Stimulated activated CD8-positive, alpha-beta memory T cell treated with anti-CD3 and anti-CD28 coated beads, Interleukin-7, amount 100 ng/mL, for 24 hours (primary cell): ENCODE results near the gene PLCXD1.
"Not testable (repeated sequence)": the region's sequence is repeated elsewhere in the genome, so short reads cannot be mapped to it uniquely, and the experiment has no call there.

ENCODE experiments used
- DNase-seq: peaks from one replicate; pipeline ENCODE4 v3.0.0-alpha.2; 2020; ENCODE audit warnings: low read depth

The PLCXD1 gene

GRCh38 chrX:281166-281999 lies at the start of gene PLCXD1:
Gene PLCXD1, plus strand, starts transcription at chrX:281381. Its CDS starts 2,807 bp downstream, at chrX:284188.
- no peak for DNase-seq

- DNase-seq: not testable (repeated sequence)
Observed at GRCh38 chrX:231637-232277, 49.4 kb upstream of the PLCXD1 start.

- DNase-seq: not testable (repeated sequence)
Observed at GRCh38 chrX:232278-232655, 48.9 kb upstream of the PLCXD1 start.

- DNase-seq: not testable (repeated sequence)
Observed at GRCh38 chrX:236201-236600, 45.0 kb upstream of the PLCXD1 start.

GRCh38 chrX:250965-251364 lies 30.2 kb upstream of the PLCXD1 start:
- no peak for DNase-seq

- not testable (repeated sequence) for DNase-seq
Observed at GRCh38 chrX:251396-252243, 29.6 kb upstream of the PLCXD1 start.

- DNase-seq: no peak
Observed at GRCh38 chrX:252244-252956, 28.8 kb upstream of the PLCXD1 start.

- DNase-seq: no peak
Observed at GRCh38 chrX:252957-253291, 28.3 kb upstream of the PLCXD1 start.

GRCh38 chrX:253451-254297 lies 27.5 kb upstream of the PLCXD1 start:
- no peak for DNase-seq

GRCh38 chrX:254630-255215 lies 26.5 kb upstream of the PLCXD1 start:
- DNase-seq: no peak

- DNase-seq: no peak
Observed at GRCh38 chrX:255923-256331, 25.3 kb upstream of the PLCXD1 start.

- DNase-seq: not testable (repeated sequence)
Observed at GRCh38 chrX:257054-257453, 24.1 kb upstream of the PLCXD1 start.

GRCh38 chrX:257681-258289 lies 23.4 kb upstream of the PLCXD1 start:
- DNase-seq: no peak

- DNase-seq: no peak
Observed at GRCh38 chrX:258291-259040, 22.7 kb upstream of the PLCXD1 start.

GRCh38 chrX:259692-260355 lies 21.4 kb upstream of the PLCXD1 start:
- no peak for DNase-seq

GRCh38 chrX:261167-261918 lies 19.8 kb upstream of the PLCXD1 start:
- no peak for DNase-seq

GRCh38 chrX:261919-262352 lies 19.2 kb upstream of the PLCXD1 start:
- no peak for DNase-seq

GRCh38 chrX:262381-262909 lies 18.7 kb upstream of the PLCXD1 start:
- no peak for DNase-seq
